G401.6 (cell line): Measurements from ENCODE around the gene GADL1.

Experiments used
- FAIRE-seq: peaks from 2 replicates; lab custom pipeline; 2012; peaks lifted over from hg19 to GRCh38; lab: Jason Lieb, UNC

The GADL1 gene

DNA sequence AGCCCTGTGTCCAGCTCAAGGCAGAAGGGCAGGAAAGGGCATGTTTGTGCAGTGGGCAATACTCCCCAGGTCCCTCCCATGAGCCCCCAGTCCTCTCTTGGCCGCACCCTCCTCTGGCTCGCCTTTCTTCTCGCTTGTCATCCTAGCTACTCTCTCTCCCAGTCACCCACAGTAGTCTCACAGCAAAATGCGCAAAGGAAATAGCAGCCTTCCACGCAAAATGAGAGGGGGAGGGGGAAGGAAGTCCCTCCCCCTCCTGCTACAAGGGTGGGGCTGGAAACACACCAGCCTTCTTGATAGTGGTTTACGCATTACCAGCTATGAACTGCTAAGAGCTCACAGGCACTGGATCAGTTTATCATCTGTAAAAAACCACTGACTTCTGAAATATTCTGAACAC, 83.8 kb downstream of the GADL1 start:
- no peak for FAIRE-seq

- no peak for FAIRE-seq
These were observed 88.8 kb downstream of the GADL1 start for GRCh38 chr3:30805695-30806094.

- FAIRE-seq, result no peak
These were observed 89.5 kb downstream of the GADL1 start for GRCh38 chr3:30804984-30805383.

- FAIRE-seq, result no peak
These were observed 99.3 kb downstream of the GADL1 start for GRCh38 chr3:30795176-30795575.

- no peak for FAIRE-seq
These were observed 100.7 kb downstream of the GADL1 start for GRCh38 chr3:30793740-30794139.

GRCh38 chr3:30790150-30790549, 104.3 kb downstream of the GADL1 start:
- no peak for FAIRE-seq

DNA sequence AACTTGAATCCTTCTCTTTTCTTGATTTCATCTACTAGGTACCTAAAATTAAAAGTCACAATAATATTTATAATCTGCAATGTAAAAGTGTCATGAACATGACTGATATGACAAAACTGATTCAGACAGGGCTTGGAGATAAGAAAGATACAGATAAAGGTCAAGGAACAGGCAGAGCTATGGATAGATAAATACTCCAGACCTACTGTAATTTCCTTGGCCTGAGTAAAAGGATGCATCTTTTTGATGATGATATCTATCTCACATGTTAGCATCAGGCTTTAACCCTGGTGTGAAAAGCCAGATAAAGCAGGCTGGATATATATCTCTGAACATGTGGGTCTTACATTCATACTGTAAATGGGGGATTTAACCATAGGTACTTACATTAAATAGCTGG, 108.1 kb downstream of the GADL1 start:
- no peak for FAIRE-seq

DNA sequence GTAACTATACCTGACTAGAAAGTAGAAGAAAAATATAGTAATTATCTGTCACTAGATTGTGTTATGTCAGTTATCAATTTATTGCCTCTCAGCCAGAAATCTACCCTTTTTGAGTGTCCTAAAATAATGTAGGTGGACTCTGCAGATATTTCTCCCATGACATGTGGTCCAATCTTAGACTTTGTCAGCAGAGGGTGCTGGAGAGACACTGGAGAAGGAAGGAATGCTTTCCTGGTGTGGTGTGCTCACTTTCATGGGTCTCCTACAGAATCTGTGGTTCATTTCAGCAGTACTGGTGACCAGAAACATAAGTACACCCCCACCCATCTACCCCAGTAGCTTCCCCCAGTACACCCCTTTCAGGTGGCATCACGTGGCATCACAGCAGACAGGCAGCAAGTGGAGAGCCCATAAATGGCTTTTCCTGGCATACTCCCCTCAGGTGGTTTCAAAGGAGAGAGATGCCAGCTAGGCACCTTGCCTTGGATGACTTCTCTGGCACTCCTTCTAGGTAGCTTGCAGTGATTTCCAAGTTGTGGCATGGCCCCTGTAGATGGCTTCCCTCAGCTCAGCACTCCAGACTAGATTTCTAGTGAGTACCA, 114.7 kb downstream of the GADL1 start:
- no peak for FAIRE-seq

- FAIRE-seq, result no peak
These were observed 115.5 kb downstream of the GADL1 start for GRCh38 chr3:30778933-30779332.

DNA sequence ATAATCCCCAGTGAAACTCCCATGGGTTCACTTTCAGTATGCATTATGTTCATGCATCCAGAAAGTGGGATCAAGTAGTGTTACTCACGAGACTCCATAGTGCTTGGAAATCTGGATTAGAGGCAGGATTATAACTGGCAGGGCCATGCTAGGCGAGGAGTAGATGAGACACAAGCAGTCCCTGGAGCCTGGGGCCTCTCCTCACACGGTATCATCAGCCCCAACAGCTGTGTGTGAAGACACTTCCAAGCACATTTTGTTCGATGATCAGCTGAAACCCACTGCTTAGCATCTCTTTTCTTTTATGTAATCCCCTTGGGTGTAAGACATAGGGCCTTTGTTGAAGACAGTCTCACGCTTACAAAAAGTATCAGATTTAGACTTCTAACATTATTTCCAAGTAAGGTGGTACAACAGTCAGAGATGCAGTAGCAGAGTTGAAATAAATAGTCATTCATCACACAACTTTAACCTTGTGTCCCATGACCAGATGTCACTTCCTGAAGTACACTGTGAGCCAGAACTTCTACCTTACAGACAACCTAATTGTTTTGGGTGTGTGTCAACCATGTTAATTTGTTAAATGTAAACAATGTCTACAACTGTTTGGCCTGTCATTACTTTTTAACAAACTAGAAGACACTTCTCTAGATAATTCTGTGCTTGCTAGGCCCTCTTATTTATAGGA, 116.9 kb downstream of the GADL1 start:
- FAIRE-seq, result no peak

DNA sequence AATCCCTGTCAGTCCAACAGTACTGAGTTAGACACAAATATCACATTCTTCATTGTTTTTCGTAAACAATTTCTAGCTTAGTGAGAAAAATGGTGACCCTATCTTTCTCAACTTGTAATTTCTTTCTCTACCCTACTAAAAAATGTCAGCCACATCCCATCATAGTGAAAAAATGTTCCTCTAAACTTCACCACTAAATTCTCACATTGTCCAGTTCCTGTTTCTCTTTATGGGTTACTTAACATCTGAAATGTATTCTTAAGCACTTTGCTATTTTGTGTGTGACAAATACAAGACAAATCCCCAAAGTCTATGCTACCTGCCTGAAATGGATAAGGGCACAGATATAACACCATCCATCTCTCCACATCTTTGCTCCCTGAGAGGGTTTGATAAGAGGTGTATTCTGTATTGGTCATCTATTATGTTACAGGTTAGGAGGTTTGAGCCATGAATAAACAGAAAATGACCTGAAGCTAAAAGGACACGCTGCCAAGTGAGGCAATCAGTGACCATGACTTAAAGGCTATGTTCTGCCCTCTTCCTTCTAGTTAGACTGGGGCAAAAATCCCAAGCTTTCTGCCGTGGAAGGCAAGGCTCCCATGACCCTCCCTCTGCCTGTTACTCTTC, 118.2 kb downstream of the GADL1 start:
- FAIRE-seq, result no peak

GRCh38 chr3:30775040-30775439, 119.4 kb downstream of the GADL1 start:
- no peak for FAIRE-seq

GRCh38 chr3:30774062-30774461, 120.4 kb downstream of the GADL1 start:
- FAIRE-seq, result no peak

- FAIRE-seq, result no peak
These were observed 124.1 kb downstream of the GADL1 start for GRCh38 chr3:30770387-30770786.

DNA sequence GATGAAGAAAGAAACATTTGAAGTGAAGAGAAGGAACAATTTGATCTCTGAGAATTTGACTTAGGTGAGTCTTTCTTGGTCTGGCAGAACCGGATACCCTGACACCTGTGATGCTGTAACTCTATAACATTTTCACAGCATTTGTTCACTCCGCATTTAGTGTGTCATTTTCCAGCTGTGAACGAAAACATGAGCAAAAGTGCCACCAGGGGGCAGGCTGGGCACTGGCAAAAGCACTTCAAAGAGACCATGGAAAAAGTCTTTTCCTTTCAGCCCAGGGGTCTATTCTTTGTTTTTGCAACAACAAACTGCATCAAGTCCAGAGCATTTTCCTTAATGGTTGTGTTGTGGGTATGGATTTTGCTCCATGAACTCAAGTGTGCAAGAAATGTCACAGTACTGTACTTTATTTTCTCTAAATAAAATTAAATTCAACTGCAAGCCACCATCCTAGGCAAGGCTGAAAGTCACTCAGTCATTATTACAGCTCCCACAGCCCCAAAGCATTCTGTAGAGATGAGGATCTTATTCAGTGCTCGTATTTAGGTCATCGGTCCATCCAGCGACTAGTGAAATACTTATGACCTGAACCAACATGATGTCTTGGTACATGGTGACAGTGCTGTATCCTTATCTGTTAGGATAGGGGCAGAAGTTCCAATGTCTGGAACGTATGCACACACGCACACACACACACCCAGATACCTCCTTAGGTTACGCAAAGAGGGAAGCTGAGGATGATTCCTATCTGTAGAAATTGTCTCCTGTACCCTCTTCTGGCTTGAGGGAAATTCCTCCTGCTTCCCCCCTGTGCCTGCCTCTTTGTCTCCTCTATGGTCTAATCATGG, 125.5 kb downstream of the GADL1 start:
- no peak for FAIRE-seq

DNA sequence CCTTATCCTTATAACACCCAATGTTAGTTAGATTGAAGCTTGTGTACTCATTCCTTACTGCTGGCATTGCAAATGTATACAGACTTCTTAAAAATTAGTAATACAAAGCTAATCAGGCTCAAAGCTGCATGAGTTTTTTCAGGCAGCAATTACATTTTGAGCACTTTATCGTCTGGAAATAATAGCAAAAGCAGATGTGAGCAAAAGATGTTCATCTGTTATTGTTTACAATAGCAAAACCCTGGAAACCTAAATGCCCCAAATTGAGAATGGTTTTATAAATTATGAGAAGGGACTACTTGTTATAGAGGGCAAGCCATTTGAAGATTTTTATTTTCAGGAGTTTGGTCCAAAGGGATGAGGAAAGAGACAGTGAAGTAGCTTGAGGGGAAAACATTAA, 126.4 kb downstream of the GADL1 start:
- FAIRE-seq, result no peak

- FAIRE-seq, result no peak
These were observed 127.9 kb downstream of the GADL1 start for GRCh38 chr3:30766522-30766921.

DNA sequence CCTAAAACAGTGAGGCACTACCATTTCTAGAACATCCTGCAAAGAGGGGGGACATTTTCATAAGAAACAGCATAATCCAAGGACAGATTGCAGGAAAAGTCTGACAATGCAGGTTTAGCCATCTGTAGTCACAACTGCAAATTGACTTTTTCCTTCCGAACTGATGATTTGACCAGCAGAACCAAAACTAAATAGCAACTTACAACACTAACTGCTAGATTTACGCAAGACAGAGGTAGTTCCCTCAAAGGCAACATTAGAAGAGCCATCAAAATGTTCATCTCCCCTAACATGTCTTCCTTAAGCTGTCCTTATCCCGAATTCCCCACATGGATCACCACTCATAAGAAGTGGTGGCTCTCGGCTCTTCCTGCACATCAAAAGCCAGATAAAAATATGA, 129.6 kb downstream of the GADL1 start:
- FAIRE-seq, result no peak

DNA sequence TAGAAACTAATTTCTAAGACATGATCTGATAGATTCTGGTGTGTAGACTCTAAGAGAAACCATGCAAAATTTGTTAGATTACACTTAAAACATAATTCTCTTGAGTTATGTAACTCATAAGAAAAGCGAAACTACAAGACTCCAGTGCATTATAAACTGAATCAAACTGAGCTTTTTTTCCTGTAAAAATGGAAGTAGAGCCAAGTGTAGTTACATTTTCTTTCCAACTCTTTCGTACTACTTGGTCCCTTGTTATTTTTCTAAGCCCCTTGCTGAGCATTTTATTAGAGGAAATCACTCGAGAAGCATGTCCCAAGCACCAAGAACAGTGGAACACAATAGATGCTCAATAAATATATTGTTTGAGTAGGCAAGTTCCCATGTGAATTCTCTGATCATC, 130.2 kb downstream of the GADL1 start:
- no peak for FAIRE-seq

DNA sequence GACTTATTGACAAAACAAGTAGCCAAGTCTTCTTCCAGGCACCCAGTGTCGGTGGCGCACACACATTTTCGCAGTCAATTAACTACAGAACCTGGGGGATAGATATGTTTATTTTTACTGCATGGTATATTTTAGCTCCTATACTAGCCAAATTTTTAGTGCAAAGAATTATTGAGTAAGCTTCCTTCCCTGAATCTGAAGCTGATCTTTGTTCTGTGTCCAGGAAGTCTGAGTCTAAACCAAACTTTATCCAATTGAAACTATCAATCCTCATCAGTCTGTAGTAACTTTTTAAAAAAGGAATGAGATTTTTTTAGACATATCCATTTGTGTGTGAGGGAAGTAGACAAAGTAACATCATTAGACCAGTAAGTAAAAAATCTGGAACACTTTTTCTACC, 133.1 kb downstream of the GADL1 start:
- FAIRE-seq, result no peak

DNA sequence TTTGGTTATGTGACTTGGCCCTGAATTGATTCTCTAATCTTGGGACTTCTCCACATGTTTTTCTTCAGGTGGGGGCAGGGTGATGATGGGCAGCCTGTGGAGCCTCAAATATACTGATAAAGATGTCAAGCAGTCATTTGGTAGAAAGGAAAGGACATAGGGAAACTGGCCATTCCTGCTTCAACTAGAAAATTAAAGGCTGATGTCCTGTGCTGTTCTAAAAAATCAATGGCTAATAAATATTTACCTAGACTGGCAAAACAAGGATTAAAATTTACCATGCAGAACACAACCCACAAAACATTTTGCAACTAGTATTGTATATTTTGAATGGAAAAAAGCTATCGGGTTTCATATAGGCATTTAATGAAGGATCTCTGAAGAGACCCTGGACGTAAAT, 133.7 kb downstream of the GADL1 start:
- FAIRE-seq, result no peak

DNA sequence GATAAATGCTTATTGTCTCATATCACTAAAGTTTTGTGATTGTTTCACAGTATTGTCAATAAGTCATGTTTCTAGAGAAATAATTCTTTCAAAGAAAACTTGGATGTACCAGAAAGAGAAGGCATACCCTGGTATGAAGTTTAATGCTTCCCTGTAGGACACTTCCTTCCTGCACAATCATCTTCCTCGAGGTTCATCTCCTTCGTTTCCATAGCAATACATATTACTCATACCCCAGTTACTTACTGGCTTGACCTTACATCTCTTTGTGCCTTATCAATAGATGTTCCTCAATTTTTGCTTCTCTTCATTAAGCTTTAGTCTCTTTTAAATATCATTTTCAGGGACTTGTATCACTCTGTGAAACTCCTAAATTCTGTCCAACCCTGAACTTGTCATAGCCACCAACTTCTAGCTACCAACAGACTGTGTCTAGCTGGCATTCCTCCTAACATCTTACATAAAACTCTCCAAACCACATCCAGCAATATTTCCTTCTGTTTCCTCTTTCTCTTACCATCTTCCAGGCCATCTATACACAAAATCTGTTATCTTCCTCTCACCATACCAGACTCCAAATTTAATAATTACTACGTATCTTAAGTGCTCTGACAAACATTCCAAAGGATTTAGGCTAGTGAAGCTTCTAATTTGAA, 134.3 kb downstream of the GADL1 start:
- no peak for FAIRE-seq

- FAIRE-seq, result no peak
These were observed 138.2 kb downstream of the GADL1 start for GRCh38 chr3:30756218-30756617.
